SU-DHL-6 (cell line): ENCODE measurements around the gene ADAT1.

Experiments
- H2AFZ ChIP-seq: fragments of 200-600 bp; sonication (generic); 2 replicates; pipeline ENCODE4 v1.6.1; 2014; ENCODE audit warnings: low read depth, mild to moderate bottlenecking, moderate library complexity, mixed read lengths, antibody characterized with exemption, low read length; ENCODE audit not compliant: severe bottlenecking
- H3F3A ChIP-seq: fragments of 200-600 bp; shearing (Covaris generic); 2 replicates; pipeline ENCODE4 v1.6.0; 2016; ENCODE audit warnings: antibody characterized with exemption, mild to moderate bottlenecking; ENCODE audit not compliant: insufficient read depth
- H3K27ac ChIP-seq: fragments of 200-600 bp; sonication (generic); 2 replicates; pipeline ENCODE4 v1.5.1; 2016; ENCODE audit warnings: low read depth, mild to moderate bottlenecking, low read length, moderate library complexity, mixed read lengths
- H3K27me3 ChIP-seq: fragments of 200-600 bp; sonication (generic), shearing (Covaris generic); 2 replicates; pipeline ENCODE4 v1.6.0; 2014; ENCODE audit warnings: mild to moderate bottlenecking, low read length
- H3K36me3 ChIP-seq: fragments of 200-600 bp; sonication (generic); 2 replicates; pipeline ENCODE4 v1.6.1; 2014; ENCODE audit warnings: mild to moderate bottlenecking, low read length, mixed read lengths
- H3K4me2 ChIP-seq: fragments of 300-600, 200-600 bp; shearing (Covaris generic), sonication (generic); 2 replicates; pipeline ENCODE4 v1.6.0; 2014; ENCODE audit warnings: low read length, low read depth, mild to moderate bottlenecking; ENCODE audit not compliant: poor library complexity, severe bottlenecking
- H3K4me3 ChIP-seq: fragments of 200-600 bp; sonication (generic); 2 replicates; pipeline ENCODE4 v1.5.1; 2014; ENCODE audit warnings: antibody characterized with exemption, low read length, mild to moderate bottlenecking, mixed read lengths; ENCODE audit not compliant: insufficient read depth, poor library complexity, severe bottlenecking
- H3K79me2 ChIP-seq: fragments of 200-600 bp; sonication (generic); 2 replicates; pipeline ENCODE4 v1.6.1; 2014; ENCODE audit warnings: mild to moderate bottlenecking, low read length, moderate library complexity; ENCODE audit not compliant: insufficient read depth
- H3K9ac ChIP-seq: fragments of 200-600 bp; sonication (generic); 2 replicates; pipeline ENCODE4 v1.7.0; 2014; ENCODE audit warnings: mild to moderate bottlenecking, low read length
- H3K9me2 ChIP-seq: fragments of 200-600 bp; sonication (generic); replicated peaks from 2 replicates; pipeline ENCODE4 v1.6.1; 2014; ENCODE audit warnings: low read length; ENCODE audit not compliant: insufficient read depth
- H3K9me3 ChIP-seq: fragments of 200-600 bp; sonication (generic); 2 replicates; pipeline ENCODE4 v1.6.1; 2014; ENCODE audit warnings: low read length, mixed read lengths; ENCODE audit not compliant: insufficient read depth
- H4K20me1 ChIP-seq: fragments of 200-600 bp; sonication (generic); 2 replicates; pipeline ENCODE4 v1.6.1; 2014; ENCODE audit warnings: low read depth, mild to moderate bottlenecking, antibody characterized with exemption, low read length, moderate library complexity, mixed read lengths
- EZH2phosphoT487 ChIP-seq: fragments of 200-600 bp; sonication (generic), shearing (Covaris generic); conservative IDR thresholded peaks from 2 replicates; pipeline ENCODE4 v1.6.1; 2018; ENCODE audit warnings: mild to moderate bottlenecking, antibody characterized with exemption, low read length, moderate library complexity, mixed read lengths
- TF ChIP-seq, protein P1 (sequence below): fragments of 200-600 bp; sonication (generic); IDR thresholded peaks from one replicate; pipeline ENCODE4 v1.5.1; 2017; ENCODE audit warnings: antibody characterized with exemption, mild to moderate bottlenecking, low read length, moderate library complexity; ENCODE audit not compliant: insufficient read depth, poor library complexity, severe bottlenecking

The ADAT1 gene

DNA sequence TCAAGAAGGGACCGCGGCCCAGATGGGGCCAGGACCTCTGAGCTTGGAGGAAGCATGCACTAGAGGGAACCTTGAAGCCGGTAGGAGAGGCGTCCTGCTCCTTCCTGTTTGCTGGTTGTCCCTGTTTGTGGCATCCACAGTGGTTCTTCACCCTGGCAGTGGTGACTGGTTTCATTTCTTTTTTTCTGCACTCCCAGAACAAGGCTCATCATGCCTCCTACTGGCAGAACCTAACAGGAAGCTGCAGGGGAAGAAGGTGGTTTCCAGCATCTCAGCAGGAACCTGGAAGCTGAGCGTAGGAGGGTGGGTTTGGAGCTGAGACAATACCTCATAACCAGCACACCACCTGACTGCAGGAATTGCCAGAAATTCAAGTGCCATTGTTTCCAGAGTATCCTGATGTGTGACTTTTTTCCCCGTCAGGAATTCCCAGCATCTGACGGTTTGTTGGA lies 72.8 kb downstream of the ADAT1 start:
- Histone ChIP-seq H3K27me3 (0 out of 2 replicates have a peak, but pooled peaks cover 4% of the 10 kb centered on the region), H3K9me3 (no peaks in the 10 kb centered on the region), H3K27ac (no peak overlapping the region), H3K79me2 (no peaks in the 10 kb centered on the region), H4K20me1 (no peaks in the 10 kb centered on the region), H3K9ac (no peak overlapping the region), H3F3A (0 out of 2 replicates have a peak, but pooled peaks cover 6% of the 10 kb centered on the region), H3K36me3 (no peaks in the 10 kb centered on the region), H2AFZ (no peak overlapping the region), H3K4me3 (no peak overlapping the region), H3K9me2 (no peaks in the 10 kb centered on the region), H3K4me2 (no peak overlapping the region)
- TF ChIP-seq, protein P1, sequence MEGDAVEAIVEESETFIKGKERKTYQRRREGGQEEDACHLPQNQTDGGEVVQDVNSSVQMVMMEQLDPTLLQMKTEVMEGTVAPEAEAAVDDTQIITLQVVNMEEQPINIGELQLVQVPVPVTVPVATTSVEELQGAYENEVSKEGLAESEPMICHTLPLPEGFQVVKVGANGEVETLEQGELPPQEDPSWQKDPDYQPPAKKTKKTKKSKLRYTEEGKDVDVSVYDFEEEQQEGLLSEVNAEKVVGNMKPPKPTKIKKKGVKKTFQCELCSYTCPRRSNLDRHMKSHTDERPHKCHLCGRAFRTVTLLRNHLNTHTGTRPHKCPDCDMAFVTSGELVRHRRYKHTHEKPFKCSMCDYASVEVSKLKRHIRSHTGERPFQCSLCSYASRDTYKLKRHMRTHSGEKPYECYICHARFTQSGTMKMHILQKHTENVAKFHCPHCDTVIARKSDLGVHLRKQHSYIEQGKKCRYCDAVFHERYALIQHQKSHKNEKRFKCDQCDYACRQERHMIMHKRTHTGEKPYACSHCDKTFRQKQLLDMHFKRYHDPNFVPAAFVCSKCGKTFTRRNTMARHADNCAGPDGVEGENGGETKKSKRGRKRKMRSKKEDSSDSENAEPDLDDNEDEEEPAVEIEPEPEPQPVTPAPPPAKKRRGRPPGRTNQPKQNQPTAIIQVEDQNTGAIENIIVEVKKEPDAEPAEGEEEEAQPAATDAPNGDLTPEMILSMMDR = no peak
- TF ChIP-seq EZH2phosphoT487 = no peak
